Measurements from ENCODE around the gene EML4. TPM values are rescaled to one million over a fixed set of nuclear protein-coding genes. Genes with fewer than 3 reads are reported as not detected.

Gene EML4
- total and polyA plus RNA-seq, 2 of the 13 experiments (the other 11 are each of a cell fraction or from before 2014, with no cell fraction given): 243 to 476 TPM

- TF ChIP-seq ZNF121 (CRISPR knock-in tag; IDR thresholded peaks at IDR 0.05) (peak; percentile 17; the same call in 1 of the 2 replicates), ZNF615 (CRISPR knock-in tag; IDR thresholded peaks at IDR 0.05; ENCODE audit: borderline replicate concordance) (no peak), SOX6 (IDR thresholded peaks at IDR 0.05) (no peak), SOX6 (CRISPR knock-in tag; IDR thresholded peaks at IDR 0.05) (peak; percentile 96), ZNF501 (CRISPR knock-in tag; IDR thresholded peaks at IDR 0.05) (peak; percentile 93), SOX13 (IDR thresholded peaks at IDR 0.05) (peak; percentile 83), SOX13 (CRISPR knock-in tag; conservative IDR thresholded peaks at IDR 0.05 in 1 of 2, IDR thresholded peaks at IDR 0.05 in 1 of 2) (peak in 1 of 2 experiments; percentile 95; a peak in 2 of 4 replicates), NFATC3 (CRISPR knock-in tag; IDR thresholded peaks at IDR 0.05) (peak; percentile 57; the same call in 1 of the 2 replicates), ZFP36 (IDR thresholded peaks at IDR 0.05; ENCODE audit: borderline replicate concordance, low read depth, low read length, partially characterized antibody) (no peak), RERE (CRISPR knock-in tag; IDR thresholded peaks at IDR 0.05; ENCODE audit: low read depth) (peak; percentile 97), HDAC1 (CRISPR knock-in tag; IDR thresholded peaks at IDR 0.05) (peak; percentile 97), ZNF3 (CRISPR knock-in tag; IDR thresholded peaks at IDR 0.05) (peak; percentile 50; the same call in 1 of the 2 replicates), CEBPG (CRISPR knock-in tag; IDR thresholded peaks at IDR 0.05) (peak; percentile 77; the same call in 1 of the 2 replicates), RCOR2 (CRISPR knock-in tag; IDR thresholded peaks at IDR 0.05) (peak; percentile 98), KDM1A (CRISPR knock-in tag; IDR thresholded peaks at IDR 0.05) (peak; percentile 77; the same call in 1 of the 2 replicates), MIER2 (CRISPR knock-in tag; IDR thresholded peaks at IDR 0.05) (peak; percentile 82; the same call in 1 of the 2 replicates), ZSCAN20 (CRISPR knock-in tag; IDR thresholded peaks at IDR 0.05; ENCODE audit: borderline replicate concordance) (no peak; the same call in none of the 2 replicates), DR1 (CRISPR knock-in tag; IDR thresholded peaks at IDR 0.05) (peak; percentile 76; the same call in 1 of the 2 replicates)
- TF ChIP-seq, protein P1, sequence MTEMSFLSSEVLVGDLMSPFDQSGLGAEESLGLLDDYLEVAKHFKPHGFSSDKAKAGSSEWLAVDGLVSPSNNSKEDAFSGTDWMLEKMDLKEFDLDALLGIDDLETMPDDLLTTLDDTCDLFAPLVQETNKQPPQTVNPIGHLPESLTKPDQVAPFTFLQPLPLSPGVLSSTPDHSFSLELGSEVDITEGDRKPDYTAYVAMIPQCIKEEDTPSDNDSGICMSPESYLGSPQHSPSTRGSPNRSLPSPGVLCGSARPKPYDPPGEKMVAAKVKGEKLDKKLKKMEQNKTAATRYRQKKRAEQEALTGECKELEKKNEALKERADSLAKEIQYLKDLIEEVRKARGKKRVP (CRISPR knock-in tag; IDR thresholded peaks at IDR 0.05): peak in 1 of 2 experiments; percentile 62; a peak in 1 of 4 replicates
- TF ChIP-seq, protein P2, sequence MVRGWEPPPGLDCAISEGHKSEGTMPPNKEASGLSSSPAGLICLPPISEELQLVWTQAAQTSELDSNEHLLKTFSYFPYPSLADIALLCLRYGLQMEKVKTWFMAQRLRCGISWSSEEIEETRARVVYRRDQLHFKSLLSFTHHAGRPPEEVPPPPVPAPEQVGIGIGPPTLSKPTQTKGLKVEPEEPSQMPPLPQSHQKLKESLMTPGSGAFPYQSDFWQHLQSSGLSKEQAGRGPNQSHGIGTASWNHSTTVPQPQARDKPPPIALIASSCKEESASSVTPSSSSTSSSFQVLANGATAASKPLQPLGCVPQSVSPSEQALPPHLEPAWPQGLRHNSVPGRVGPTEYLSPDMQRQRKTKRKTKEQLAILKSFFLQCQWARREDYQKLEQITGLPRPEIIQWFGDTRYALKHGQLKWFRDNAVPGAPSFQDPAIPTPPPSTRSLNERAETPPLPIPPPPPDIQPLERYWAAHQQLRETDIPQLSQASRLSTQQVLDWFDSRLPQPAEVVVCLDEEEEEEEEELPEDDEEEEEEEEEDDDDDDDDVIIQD (CRISPR knock-in tag; IDR thresholded peaks at IDR 0.05; ENCODE audit: low read depth): peak; percentile 89
- TF ChIP-seq, protein P3, sequence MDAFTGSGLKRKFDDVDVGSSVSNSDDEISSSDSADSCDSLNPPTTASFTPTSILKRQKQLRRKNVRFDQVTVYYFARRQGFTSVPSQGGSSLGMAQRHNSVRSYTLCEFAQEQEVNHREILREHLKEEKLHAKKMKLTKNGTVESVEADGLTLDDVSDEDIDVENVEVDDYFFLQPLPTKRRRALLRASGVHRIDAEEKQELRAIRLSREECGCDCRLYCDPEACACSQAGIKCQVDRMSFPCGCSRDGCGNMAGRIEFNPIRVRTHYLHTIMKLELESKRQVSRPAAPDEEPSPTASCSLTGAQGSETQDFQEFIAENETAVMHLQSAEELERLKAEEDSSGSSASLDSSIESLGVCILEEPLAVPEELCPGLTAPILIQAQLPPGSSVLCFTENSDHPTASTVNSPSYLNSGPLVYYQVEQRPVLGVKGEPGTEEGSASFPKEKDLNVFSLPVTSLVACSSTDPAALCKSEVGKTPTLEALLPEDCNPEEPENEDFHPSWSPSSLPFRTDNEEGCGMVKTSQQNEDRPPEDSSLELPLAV (CRISPR knock-in tag; conservative IDR thresholded peaks at IDR 0.05; ENCODE audit: low read depth): no peak
Observed at GRCh38 chr2:42132966-42133641, 36.0 kb upstream of the EML4 start (continued).

Measured in HepG2 (cell line).